H1 (cell line): ENCODE data around the gene BMPR1A.

Source experiments
- CTCF ChIP-seq, 3 experiments: IDR thresholded peaks; 1 replicate in 2 of 3; 2 replicates in 1 of 3; pipeline versions ENCODE4 v1.5.1 to v1.6.1; 2011; ENCODE audit warnings: low read length in 3 of 3, mild to moderate bottlenecking in 3 of 3, inconsistent platforms in 2 of 3, low read depth in 1 of 3, moderate library complexity in 1 of 3; ENCODE audit not compliant: insufficient read depth in 1 of 3; ENCODE audit errors: control extremely low read depth in 1 of 3
- GTF2F1 ChIP-seq: IDR thresholded peaks from 2 replicates; pipeline ENCODE4 v1.6.1; 2012; ENCODE audit warnings: low read depth, low read length, improper control_type of control experiment, borderline replicate concordance
- JUN ChIP-seq: IDR thresholded peaks from 2 replicates; pipeline ENCODE4 v1.6.1; 2011; ENCODE audit warnings: low read depth, mild to moderate bottlenecking, improper control_type of control experiment, low read length
- RXRA ChIP-seq: IDR thresholded peaks from 2 replicates; pipeline ENCODE4 v1.6.1; 2011; ENCODE audit warnings: low read depth, mild to moderate bottlenecking, low read length, moderate library complexity; ENCODE audit not compliant: insufficient read depth
- SIN3A ChIP-seq, 2 experiments: IDR thresholded peaks in 1 of 2; conservative IDR thresholded peaks in 1 of 2; 2 replicates each; pipeline ENCODE4 v1.6.1; 2011 to 2012; ENCODE audit warnings: low read length in 2 of 2, improper control_type of control experiment in 1 of 2, low read depth in 1 of 2, mild to moderate bottlenecking in 1 of 2

- TF ChIP-seq JUN (no peak), GTF2F1 (no peak), CTCF (IDR thresholded peaks at IDR 0.05; ENCODE audit: control extremely low read depth in 1 of 3, insufficient read depth in 1 of 3, low read depth in 1 of 3, low read length in 3 of 3) (no peak), SIN3A (conservative IDR thresholded peaks at IDR 0.05 in 1 of 2, IDR thresholded peaks at IDR 0.05 in 1 of 2; ENCODE audit: low read depth in 1 of 2, low read length in 2 of 2) (no peak), RXRA (no peak)
These were observed 29.8 kb upstream of the BMPR1A start for GRCh38 chr10:86726677-86726999.
